HG02870 (cell line): ENCODE data around the gene GSTP1.

Source experiments
- ATAC-seq: cut with Tn5 transposase; IDR thresholded peaks from one replicate; pipeline ENCODE4 v1.9.1; 2021; ENCODE audit warnings: mild to moderate bottlenecking, moderate library complexity; ENCODE audit not compliant: unreplicated experiment

GSTP1 gene

DNA sequence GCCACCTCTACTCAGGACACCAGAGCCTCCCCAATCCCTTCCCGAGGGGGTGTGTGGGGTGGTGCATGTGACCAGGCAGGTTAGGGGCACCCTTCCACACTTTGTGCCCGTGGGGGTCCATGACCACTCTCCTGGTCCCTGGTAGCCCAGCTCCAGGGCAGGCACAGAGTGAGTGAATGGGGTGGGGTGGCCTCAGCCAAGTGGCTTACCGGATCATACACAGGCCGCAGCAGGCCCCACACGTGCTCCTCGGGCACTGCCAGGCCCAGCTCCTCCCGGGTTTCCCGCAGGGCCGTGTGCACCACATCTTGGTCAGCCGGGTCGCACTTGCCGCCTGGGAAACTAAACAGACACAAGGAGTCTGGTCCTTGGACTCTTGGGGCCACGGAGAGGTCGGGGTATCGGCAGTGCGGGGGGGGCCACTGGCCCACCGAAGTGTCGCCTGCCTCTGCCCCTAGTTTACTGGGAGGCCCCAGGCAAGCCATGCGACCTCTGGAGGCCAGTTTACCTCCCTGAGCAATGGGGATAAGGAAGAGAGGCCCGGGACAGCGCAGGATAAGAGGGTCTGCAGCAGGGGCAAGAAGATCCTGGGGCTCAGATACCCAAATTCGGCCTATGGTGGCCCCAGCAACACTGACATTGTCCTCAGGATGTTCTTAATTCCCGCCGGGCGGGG, 45.2 kb downstream of the GSTP1 start:
- no peak for ATAC-seq

DNA sequence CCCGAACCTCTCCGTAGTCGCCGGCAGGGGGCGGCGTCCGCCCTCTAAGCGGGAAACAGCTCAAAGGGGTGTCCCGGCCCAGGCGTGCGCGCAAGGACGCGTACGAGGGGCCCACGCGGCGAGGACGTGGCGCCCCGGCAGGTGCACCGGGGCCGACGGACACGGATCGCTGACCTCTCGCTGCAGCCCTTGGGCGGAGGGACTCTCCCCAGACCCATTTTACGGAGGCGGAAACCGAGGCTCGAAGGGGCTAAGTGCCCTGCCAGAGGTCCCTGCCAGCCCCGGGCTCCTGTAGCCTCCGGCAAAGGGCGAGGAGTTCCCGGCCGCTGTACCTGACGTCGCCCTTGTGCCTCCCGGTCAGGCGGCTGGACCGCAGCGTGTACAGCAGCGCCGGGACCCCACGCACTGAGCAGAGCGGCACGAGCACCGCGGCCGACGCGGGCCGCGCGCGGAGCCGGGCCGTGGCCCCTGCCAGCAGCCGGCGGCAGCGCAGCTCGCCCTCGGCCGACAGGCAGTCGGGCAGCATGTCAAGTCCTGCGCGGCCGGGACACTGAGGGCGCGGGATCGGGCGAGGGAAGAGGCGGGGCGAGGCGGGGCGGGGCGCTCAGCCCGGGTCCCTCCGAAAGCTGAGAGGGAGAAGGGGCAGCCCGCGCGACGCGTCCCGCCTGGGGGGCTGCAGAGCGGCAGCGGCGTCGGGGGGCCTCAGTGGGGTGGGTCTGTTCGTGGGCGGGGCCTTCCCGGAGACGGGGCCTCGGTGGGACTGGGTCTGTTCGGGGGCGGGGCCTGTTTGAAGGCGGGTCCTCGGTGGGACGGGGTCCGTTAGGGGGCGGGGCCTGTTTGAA, 46.0 kb downstream of the GSTP1 start, which contains the start of gene NUDT8:
TSS of gene NUDT8 (minus strand) at position 552 of the 842 bp plus-strand sequence. CDS start at position 526, 26 bp downstream.
- ATAC-seq = peak; percentile 43

GRCh38 chr11:67630228-67630942, 46.8 kb downstream of the GSTP1 start:
- peak; percentile 71 for ATAC-seq

DNA sequence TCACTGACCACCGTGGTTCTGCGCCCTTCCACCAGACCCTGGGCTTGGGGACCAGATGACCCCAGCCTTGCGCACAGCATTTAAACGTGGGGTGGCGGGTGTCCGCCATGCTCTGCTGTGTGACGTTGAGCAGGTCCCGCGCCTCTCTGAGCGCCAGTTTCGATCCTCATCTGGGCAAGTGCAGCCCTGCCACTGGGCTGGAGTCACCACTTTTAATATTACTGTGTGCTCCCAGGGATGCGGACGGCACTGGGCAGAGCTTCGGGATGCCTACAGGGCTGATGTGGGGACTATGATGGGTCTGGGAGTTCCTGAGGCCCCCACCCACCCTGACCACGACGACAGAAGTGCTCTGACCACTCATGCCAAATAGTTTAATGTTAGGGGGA, 47.3 kb downstream of the GSTP1 start:
- ATAC-seq = no peak

DNA sequence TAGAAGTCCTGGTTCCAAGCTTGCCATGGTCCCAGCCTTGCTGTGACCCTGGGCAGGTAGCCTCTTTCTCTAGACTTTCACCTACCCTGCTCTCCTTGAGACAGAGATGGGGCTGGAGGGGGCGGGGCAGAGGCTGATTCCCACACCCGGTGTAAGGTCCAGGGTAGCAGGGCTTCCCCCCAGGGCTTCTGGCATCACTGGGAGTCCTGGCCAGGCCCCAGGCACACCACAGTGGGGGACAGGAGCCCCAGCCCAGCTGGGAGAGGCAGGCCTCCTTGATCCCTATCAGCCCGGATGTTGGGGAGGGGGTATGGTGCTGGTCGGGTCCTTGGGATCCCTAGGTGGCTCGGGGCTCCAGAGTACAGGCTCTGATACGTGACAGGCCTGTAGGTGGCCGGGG, 47.8 kb downstream of the GSTP1 start:
- ATAC-seq = no peak

GRCh38 chr11:67631853-67632174, 48.2 kb downstream of the GSTP1 start:
- no peak for ATAC-seq

- no peak for ATAC-seq
These were observed 48.8 kb downstream of the GSTP1 start for GRCh38 chr11:67632175-67632981.

DNA sequence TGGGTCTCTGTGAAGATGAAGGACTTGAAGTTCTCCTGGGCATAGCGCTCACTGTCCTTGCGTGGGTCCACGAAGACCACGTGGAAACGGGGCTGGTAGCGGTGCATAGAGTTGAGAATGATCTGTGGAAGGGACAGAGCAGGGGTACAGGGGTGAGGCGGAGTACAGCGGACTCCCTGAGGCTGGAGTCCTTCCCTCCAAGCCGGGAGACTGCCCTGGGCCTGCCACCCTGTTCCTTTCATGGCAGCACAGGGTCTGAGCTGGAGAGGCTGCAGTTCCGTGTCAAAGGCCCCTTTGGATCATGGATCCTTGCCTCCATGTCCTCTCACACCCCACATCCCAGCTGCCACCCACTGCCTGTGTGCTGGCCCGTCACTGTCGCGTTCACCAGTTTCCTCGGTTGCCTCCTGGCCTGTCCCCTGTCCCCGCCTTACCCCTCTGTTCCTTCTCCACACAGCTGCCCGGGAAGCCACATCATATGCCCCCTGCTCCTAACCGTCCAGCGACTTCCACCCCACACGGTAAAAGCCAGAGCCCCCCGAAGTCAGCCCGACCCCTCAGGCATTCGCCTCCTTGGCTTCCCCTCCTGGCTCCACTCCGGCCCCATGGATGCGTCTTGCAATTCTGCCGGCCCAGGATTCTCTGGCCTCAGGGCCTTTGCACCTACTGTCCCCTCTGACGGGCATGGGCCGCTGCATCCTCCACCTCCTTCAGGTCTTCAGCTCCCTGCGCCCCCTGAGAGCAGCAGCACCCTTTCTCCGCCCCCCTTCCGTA, 49.6 kb downstream of the GSTP1 start:
- ATAC-seq = no peak

DNA sequence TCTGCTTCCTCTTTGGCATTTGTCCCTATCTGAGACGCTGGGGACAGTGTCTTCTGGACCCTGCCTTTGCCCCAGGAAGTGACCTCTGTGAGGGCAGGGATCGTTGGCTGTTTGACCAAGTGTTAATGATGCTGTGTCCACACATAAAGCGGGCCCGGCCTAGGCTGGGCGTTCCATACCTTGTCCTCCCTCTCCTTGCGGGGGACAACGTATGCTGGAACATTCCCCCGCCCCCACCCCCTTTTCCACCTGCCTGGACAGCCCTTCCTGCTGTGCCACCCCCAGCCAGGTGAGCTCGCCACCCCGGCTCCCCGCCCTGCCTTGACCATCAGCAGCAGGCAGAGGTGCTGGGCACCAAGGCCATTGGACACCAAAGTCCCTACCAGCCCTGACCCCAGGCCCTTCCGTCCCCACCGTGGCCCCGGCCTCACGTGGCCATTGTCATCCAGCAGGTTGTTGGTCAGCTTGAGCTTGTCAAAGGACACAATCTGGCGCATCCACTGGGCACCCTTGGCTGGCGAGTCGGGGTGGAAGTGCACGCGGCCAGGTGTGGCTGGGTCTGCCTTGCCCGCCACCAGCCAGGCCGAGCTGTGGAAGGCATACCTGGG, 50.2 kb downstream of the GSTP1 start:
- ATAC-seq = no peak

DNA sequence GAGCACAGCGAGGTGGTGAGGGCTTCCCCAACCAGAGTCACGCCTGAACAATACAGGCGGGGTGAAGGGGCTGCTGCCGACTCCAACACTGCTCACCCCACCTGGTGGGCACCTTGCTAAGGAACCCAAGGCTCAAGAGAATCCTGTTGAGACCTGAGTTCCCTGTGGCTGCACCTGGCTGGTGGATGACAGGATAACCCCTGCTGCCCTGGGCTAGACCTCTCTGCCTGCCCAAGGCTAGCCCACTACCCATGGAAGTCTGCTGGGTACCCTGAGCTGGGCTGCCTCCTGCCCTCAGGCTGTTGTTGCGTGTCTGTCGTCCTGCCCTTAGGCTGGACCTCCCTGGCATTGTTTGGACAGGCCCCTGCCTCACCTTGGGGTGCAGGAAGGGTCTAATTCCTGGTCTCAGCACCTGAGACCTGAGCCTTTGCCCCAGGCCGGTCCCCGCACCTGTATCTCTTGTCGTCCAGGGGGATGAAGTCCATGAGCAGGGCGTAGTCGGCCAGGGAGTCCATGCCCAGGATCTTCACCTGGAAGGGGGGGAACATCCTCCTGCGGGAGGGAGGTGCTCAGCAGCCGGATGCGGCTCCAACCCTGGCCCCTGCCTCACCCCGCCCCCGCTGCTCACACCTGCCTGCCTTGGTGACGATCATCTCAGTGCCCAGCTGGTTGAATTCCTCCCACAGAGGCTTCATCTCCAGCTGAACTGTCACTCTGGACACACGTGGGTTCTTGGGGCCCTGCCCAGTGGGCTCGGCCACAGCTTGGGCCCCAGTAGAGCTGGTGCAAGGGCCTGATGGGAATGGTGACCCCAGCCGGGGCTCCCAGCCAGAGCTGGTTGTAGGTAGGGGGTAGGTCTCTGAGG, 51.0 kb downstream of the GSTP1 start:
- ATAC-seq = no peak

DNA sequence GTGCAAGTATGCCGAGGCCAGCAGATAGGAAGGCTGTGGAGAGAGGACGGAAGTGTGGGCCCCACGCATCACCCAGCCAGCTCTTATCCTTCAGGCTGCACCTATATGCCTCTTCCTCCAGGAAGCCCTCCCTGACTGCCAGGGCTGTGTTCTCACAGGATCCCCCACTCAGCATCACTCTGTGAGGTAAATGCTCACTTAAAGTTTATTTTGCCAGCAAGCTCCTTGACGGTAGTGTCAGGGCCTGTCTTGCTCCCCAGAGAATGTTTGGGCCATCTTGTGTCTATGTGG, 51.6 kb downstream of the GSTP1 start:
- ATAC-seq = no peak
